ENCODE data around the gene NRN1L.
"Not testable (repeated sequence)": the region's sequence is repeated elsewhere in the genome, so short reads cannot be mapped to it uniquely, and the experiment has no call there.

NRN1L gene

GRCh38 chr16:67884684-67885083, at the start of gene NRN1L:
NRN1L (plus strand) TSS chr16:67884885; CDS start chr16:67884904, 19 bp downstream.
- no peak for FAIRE-seq

- not testable (repeated sequence) for FAIRE-seq
Measured at GRCh38 chr16:67837190-67837589, 47.5 kb upstream of the NRN1L start.

- no peak for FAIRE-seq
Measured at GRCh38 chr16:67837811-67838210, 46.9 kb upstream of the NRN1L start.

GRCh38 chr16:67841198-67841815, 43.4 kb upstream of the NRN1L start:
- no peak for FAIRE-seq

GRCh38 chr16:67841816-67842508, 42.7 kb upstream of the NRN1L start, which contains the start of gene THAP11:
THAP11 (plus strand) TSS chr16:67842320; CDS start chr16:67842555, 235 bp downstream.
- FAIRE-seq: no peak

- no peak for FAIRE-seq
Measured at GRCh38 chr16:67842509-67843342, 42.0 kb upstream of the NRN1L start.

GRCh38 chr16:67843343-67843765, 41.3 kb upstream of the NRN1L start:
- no peak for FAIRE-seq

- FAIRE-seq: no peak
Measured at GRCh38 chr16:67844497-67844896, 40.2 kb upstream of the NRN1L start.

- FAIRE-seq: no peak
Measured at GRCh38 chr16:67845291-67846062, 39.2 kb upstream of the NRN1L start.

GRCh38 chr16:67846063-67846319, 38.7 kb upstream of the NRN1L start:
- no peak for FAIRE-seq

- FAIRE-seq: peak; percentile 51
Measured at GRCh38 chr16:67846320-67847063, 38.2 kb upstream of the NRN1L start, which contains the start of gene NUTF2. NUTF2 (plus strand) TSS chr16:67846933; CDS start chr16:67865131, 18,198 bp downstream.

GRCh38 chr16:67847064-67847861, 37.4 kb upstream of the NRN1L start, which contains the start of gene CENPT:
CENPT (minus strand) TSS chr16:67847693; CDS start chr16:67833859, 13,834 bp downstream.
- FAIRE-seq: no peak

GRCh38 chr16:67848118-67848517, 36.6 kb upstream of the NRN1L start:
- no peak for FAIRE-seq

GRCh38 chr16:67853670-67854069, 31.0 kb upstream of the NRN1L start:
- FAIRE-seq: no peak

- FAIRE-seq: no peak
Measured at GRCh38 chr16:67855789-67856188, 28.9 kb upstream of the NRN1L start.

GRCh38 chr16:67856927-67857546, 27.6 kb upstream of the NRN1L start:
- FAIRE-seq: no peak

- no peak for FAIRE-seq
Measured at GRCh38 chr16:67857547-67858233, 27.0 kb upstream of the NRN1L start.

- FAIRE-seq: no peak
Measured at GRCh38 chr16:67858500-67858899, 26.2 kb upstream of the NRN1L start.

GRCh38 chr16:67860589-67861398, 23.9 kb upstream of the NRN1L start:
- no peak for FAIRE-seq

Data from TTC549 (cell line).